T follicular helper cell (primary cell): ENCODE data around the gene ZC3H7B.
A peak's percentile ranks its signal among the peaks of the same experiment; 100 is the strongest.

Source experiments
- DNase-seq: peaks from one replicate; pipeline ENCODE4 v3.0.0-alpha.2; 2020; ENCODE audit warnings: low read depth

The ZC3H7B gene

DNA sequence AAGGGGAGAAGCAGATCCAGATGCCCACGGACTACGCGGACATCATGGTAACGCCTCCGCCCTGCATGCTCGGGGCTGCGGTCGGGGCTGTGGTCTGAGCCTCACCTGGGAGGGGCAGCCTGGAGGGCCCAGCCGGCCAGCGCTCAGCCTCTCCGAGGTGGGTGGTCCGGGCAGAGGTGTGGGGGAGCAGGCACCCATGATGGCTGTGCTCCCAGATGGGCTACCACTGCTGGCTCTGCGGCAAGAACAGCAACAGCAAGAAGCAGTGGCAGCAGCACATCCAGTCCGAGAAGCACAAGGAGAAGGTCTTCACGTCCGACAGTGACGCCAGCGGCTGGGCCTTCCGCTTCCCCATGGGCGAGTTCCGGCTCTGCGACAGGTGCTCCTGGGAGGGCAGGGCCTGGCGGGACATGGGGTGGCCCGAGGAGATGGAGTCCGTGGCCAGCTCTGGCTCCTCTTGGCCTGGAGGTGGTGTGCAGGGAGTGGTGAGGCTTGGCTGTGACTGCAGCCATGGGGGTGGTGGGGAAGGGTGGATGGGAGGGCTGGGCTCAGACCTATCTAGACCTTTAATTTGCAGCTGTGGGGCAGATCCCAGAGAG is 55.2 kb downstream of the ZC3H7B start:
- no peak for DNase-seq

DNA sequence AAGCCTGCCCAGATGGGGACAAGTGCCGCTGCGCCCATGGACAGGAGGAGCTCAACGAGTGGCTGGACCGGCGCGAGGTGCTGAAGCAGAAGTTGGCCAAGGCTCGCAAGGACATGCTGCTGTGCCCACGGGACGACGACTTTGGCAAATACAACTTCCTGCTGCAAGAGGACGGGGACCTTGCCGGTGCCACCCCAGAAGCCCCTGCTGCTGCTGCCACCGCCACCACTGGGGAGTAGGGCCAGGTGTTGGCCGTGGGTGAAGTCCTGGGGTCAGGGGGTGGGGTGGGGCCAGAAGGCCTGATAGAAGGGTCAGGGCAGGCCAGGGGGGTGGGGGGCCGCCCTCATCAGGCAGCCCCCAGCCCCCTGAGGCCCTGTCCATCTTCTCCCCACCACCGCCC is 55.9 kb downstream of the ZC3H7B start:
- DNase-seq = no peak

DNA sequence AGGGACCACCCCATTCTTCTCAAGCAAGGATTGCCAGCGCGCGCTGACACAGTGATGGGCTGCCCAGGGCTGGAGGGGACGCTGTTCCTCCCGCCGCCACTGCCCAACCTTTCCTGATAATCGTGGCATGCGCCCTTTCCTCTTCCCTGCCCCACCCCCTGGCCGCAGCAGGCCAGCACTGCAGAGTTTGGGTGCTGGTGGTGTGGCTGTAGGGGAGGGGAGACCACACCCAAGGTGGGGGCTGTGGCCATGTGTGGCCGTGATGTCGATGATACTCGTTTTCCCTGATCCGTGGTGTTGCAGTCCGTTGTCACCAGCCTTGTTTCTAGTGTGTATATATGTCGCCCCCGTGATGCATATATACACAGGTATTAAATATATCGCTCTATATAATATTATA is 57.6 kb downstream of the ZC3H7B start:
- no peak for DNase-seq

GRCh38 chr22:41359376-41359775 is 58.1 kb downstream of the ZC3H7B start:
- DNase-seq = no peak

DNA sequence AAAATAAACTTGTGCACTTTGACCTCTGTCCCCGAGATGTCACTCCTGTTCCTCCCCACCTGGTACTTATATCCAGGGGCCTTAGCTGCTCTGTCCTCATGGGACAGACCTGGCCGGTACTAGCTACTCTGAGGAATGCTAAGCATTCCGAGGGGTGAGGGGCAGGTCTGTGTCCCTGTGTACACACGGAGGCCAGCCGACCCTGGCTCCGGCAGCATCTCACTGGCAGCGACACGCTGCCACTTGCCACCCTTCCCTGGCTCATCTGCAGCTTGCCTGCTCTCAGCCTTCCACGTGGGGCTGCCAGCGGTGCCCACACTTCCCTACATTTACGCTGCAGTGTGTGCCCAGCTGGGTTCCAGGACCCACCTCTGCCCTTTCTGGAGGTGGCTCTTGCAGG is 58.8 kb downstream of the ZC3H7B start:
- DNase-seq = no peak

- DNase-seq = no peak
Observed at GRCh38 chr22:41361716-41362310, 60.5 kb downstream of the ZC3H7B start.

- DNase-seq = no peak
Observed at GRCh38 chr22:41362615-41363014, 61.3 kb downstream of the ZC3H7B start.

- no peak for DNase-seq
Observed at GRCh38 chr22:41364233-41364632, 62.9 kb downstream of the ZC3H7B start.

- DNase-seq = no peak
Observed at GRCh38 chr22:41364955-41365354, 63.6 kb downstream of the ZC3H7B start.

GRCh38 chr22:41365425-41365824 is 64.1 kb downstream of the ZC3H7B start:
- DNase-seq = no peak

DNA sequence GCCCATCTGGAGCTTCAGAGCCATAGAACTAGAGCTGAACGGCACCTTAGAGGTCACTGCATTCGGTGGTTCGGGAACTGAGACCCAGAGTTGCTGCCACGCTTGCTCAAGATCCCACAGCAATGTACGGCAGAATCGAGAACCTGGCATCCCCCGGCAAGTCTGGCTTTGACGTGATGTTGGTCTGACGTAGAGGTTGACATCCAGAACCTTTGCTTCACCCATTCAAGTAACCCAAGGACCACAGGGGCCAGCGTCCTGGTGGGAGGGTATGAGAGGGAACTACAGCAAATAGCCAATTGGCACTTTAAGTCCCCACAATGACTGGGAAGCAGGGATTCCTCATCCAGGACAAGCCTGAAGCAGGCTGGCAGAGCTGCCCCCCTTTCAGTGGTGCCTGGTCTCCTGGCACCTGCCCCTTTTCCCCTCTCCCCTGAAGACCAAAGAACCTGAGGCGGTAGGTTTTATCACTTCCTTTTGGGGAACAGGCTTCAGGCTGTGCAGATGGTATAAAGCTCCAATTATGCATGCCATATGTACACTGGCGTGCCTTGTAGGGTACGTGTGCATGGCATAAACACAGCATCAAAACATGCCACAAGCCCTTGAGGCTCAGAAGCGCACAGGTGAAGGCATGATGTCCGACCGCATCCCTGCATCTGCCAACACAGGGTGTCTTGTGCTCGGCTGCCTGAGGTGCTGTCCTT is 65.2 kb downstream of the ZC3H7B start:
- no peak for DNase-seq

- DNase-seq = no peak
Observed at GRCh38 chr22:41367039-41367679, 65.8 kb downstream of the ZC3H7B start.

- DNase-seq = no peak
Observed at GRCh38 chr22:41367680-41368542, 66.6 kb downstream of the ZC3H7B start.

DNA sequence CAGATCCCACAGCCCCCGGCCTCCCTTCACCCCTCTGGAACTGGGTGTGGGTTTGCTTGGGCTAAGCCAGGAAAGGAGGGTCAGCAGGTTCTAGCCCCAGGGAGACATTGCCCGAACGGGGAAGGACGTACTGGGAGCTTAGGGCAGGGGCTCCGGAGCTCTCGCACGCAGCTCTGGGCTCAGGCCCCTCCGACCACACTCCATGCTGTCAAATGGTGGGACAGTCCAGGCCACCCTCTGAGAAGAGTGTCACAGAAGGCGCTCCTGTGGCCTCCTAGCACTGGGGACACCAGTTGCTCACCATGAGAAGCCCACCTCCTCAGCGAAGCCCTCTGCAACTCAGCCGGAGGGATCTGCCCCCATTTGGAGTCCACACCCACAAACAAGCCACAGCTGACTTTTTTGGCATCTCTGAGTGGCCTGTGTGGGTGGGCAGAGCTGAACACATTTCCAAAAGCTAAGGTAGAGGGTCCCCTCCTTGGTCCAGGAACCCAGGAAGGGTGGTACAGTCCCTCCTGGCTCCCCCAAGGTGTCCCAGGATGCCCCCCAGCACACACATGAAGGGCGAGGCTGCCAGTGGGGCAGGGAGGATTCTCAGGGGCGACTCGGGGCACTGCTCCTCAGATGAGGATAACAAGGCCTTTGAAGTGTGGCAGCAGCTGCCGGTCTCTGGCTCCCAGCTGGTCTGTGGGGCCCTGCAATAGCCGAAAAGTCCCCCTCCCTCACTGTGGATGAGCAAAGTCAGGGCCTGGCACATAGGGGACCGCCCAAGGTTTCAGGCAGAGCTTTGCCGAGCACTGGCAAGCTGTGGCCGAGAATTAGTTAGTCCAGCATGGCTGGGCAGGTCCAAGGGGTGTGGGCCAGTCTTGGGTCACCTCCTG is 67.5 kb downstream of the ZC3H7B start:
- no peak for DNase-seq

DNA sequence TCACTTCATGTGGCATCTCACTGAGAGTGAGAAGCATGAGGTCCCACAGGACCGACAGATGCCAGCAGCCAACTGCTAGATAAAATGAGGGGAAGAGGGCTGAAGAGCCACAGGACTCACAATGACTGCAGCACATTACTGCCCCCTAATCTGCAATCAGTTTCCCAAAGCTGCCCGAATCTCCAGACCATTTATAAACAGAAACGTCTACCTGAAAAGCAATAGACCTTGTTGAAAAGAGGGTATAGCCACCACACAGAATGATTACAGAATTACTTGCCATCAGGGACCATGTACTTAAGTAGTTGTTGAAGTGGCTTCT is 68.1 kb downstream of the ZC3H7B start:
- DNase-seq = no peak

DNA sequence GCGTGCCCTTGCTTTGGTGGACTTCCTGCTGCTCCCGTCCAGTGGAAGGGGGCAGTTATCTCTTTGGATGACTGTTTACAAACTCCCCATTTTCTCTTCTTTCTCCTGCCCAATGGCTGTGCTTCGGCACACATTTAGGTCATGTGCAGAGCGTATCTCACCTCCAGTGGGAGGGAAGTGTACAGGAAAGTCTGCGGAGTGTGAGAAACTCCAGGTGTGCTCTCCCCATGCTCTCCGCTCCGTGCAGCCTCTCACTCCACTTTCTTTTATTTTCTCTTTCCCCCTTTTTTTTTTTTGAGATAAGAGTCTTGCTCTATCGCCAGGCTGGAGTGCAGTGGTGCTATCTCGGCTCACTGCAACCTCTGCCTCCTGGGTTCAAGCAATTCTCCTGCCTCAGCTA is 68.5 kb downstream of the ZC3H7B start:
- DNase-seq = no peak

DNA sequence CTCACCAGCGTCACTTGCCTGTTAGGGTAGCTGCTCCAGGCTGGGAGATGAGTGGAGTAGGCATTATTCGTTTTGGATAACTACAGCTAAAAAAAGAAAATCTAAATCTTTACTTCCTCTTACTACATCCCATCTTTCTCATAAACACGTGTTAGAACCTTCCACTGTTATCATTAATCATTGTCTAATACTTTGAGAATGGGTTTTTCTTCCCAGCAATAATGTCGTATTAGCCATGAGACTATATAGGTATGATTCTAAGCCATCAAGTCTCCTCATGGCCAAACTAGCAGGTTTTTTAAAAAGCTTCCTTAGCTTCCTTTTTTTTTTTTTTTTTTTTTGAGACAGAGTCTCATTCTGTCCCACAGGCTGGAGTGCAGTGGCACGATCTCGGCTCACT is 76.5 kb downstream of the ZC3H7B start:
- no peak for DNase-seq

GRCh38 chr22:41380993-41381328 is 79.6 kb downstream of the ZC3H7B start:
- no peak for DNase-seq

GRCh38 chr22:41381329-41382097 is 80.2 kb downstream of the ZC3H7B start, which contains the start of gene TEF:
Gene TEF (plus strand): TSS chr22:41381942. CDS start chr22:41382045, 103 bp downstream.
- peak; percentile 97 for DNase-seq

DNA sequence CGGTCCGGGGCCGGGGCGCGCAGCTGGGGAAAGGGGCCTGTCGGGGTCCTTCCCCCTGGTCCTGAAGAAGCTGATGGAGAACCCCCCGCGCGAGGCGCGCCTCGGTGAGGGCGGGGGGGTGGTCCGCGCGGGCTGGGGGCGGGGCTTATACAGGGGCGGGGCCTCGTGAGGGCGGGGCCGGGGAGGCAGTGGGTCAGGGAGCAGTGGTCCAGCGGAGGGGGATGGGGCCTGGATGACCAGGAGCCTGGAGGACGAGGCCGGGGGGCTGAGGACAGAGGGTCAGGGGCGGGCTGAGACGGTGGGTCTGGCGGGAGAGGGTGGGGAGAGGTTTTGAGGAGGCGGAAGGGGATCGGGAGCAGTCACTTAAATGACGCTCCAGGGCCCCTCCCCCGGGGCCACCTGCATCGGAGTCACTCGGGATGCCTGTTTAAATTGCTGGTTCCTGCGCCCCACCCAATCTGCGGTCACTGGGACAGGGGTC is 80.8 kb downstream of the ZC3H7B start:
- DNase-seq = peak; percentile 51
